Activated CD8-positive, alpha-beta memory T cell treated with anti-CD3 and anti-CD28 coated beads, Interleukin-2, amount 50 U/mL, for 1 hour (primary cell): ENCODE data around the gene ZC3HAV1L.
"Not testable (repeated sequence)": the region's sequence is repeated elsewhere in the genome, so short reads cannot be mapped to it uniquely, and the experiment has no call there.

ENCODE experiments used
- DNase-seq: peaks from one replicate; pipeline ENCODE4 v3.0.0-alpha.2; 2020; ENCODE audit errors: extremely low read depth

The ZC3HAV1L gene, protein sequence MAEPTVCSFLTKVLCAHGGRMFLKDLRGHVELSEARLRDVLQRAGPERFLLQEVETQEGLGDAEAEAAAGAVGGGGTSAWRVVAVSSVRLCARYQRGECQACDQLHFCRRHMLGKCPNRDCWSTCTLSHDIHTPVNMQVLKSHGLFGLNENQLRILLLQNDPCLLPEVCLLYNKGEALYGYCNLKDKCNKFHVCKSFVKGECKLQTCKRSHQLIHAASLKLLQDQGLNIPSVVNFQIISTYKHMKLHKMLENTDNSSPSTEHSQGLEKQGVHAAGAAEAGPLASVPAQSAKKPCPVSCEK

GRCh38 chr7:139035586-139036353 is at the start of gene ZC3HAV1L:
Gene ZC3HAV1L (minus strand): TSS chr7:139036042. CDS start chr7:139036017, 25 bp downstream.
- DNase-seq: no peak

- no peak for DNase-seq
These were observed 48.9 kb upstream of the ZC3HAV1L start for GRCh38 chr7:139084709-139085108.

- DNase-seq: no peak
These were observed 45.7 kb upstream of the ZC3HAV1L start for GRCh38 chr7:139081584-139081983.

GRCh38 chr7:139080905-139081304 is 45.1 kb upstream of the ZC3HAV1L start:
- no peak for DNase-seq

GRCh38 chr7:139079861-139080260 is 44.0 kb upstream of the ZC3HAV1L start:
- no peak for DNase-seq

DNA sequence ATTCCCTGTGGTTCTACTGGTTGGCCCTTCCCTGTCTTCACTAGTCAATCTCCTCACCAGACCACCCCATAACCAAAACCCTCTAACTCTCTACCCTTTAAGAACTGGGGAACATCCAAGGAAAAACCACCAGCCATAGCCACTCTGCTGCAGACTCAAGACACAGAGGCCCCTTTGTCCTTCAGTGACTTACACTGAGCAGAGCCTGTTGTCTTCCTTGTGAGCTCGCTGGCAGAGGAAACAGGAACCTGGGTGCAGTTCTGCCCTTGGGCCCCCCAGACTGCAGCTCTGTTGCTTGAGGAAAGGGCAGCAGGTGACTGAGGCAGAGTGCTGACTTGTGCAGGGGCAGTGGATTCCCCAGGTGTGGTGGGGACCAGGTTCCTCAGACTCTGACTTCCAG is 43.1 kb upstream of the ZC3HAV1L start:
- no peak for DNase-seq

GRCh38 chr7:139078399-139078798 is 42.6 kb upstream of the ZC3HAV1L start:
- no peak for DNase-seq

DNA sequence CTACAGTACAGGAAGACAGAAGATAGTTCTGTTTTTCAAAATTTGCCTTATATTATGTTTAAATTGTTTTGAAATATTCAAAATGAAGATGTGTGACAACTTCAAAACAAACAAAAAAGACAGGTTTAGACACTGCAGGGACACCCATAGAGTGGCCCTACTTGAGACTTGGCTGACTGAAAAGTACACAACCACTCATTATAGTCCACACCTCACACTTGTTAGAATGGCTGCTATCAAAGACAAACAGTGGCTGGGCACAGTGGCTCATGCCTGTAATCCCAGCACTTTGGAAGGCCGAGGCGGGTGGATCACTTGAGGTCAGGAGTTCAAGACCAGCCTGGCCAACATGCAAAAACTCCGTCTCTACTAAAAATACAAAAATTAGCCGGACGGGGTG is 41.9 kb upstream of the ZC3HAV1L start:
- not testable (repeated sequence) for DNase-seq

- DNase-seq: no peak
These were observed 40.2 kb upstream of the ZC3HAV1L start for GRCh38 chr7:139075871-139076686.

GRCh38 chr7:139075031-139075652 is 39.3 kb upstream of the ZC3HAV1L start:
- DNase-seq: peak; percentile 55

DNA sequence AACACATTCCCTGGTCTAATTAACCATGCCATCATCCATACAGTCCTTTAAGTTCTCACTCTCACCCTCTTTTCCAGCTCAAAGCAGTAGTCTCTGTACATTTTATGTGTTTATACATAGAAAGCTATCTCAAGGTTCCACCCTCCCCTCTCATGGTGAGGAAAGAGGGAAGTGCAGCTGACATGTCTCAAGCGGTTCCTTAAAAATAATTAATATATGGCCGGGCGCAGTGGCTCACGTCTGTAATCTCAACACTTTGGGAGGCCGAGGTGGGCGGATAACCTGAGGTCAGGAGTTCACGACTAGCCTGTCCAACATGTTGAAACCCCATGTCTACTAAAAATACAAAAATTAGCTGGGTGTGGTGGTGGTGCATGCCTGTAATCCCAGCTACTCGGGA is 37.0 kb upstream of the ZC3HAV1L start:
- DNase-seq: no peak

DNA sequence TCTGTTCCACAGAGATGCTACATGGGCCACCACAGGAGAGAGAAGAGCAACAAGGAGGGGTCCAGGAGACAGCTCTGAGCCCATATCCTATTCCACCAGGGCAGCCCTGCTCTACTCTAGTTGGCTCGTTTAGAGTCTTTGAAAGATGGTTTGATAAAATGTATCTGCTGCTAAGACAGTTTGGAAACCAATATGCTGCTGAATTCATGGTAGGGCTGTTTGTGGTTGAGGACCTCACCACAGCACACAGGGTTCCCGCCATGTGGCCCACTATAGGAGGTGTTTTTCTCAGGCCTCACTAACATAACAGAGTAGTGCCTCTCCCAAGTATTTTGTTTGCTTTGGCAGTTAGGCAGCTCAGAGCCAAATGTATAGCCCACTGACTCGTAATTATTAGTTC is 35.8 kb upstream of the ZC3HAV1L start:
- no peak for DNase-seq

DNA sequence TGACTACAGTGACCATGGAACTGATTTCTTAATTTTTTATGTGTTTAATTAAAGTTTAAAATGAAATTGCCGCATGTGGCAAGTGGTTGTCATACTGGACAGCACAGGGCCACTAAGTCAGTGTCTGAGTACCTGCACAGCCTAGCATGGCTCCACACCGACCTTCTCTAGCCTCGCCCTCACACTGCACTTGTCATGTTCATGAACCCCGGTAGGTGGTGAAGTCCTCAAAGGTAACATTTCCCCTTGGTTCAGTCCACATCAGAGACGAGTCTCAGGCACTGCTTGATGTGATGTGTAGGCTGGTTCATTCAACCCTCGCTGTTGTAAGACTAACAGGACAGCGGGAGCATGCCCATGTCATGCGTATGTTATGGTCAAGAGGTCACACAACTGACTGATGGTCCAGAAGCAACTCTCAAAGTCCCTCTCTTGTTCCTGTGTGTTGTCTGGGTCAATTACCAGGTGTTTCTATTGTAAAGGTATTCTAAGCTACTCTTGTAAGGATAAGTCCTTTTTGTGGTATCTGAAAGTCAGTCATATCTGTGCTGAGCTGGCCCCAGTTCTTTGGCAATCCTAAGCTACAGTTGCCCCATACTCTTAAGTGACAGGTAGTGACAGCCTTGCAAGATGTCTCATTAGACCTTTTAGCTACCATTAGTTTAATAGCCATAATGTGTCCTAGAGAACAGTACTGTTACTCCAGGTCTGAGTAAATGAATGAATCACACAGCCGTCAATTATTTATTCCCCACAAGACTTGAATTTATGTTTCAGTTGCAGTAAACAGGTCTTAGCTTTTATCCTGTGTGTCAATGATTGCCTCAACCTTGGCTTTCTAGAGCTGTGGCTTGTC is 32.9 kb upstream of the ZC3HAV1L start:
- DNase-seq: no peak

DNA sequence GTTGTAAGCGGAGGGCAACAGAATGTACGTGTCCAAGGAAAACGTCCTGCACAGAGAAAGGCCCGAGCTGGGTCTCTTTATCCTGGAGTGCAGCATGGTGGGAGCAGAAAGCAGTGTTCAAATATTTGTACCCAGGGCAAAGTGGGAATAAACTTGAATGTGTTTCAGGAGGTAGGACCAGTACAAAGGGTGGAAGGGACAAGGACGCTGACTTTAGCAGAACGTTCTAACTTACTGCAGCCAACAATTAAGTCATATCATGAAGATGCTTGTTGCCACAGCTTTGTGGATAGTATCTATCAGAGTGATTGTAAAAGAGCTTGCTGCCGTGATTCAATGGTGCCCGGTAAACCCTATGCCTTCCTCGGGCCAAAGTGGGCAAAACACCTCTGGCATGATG is 30.5 kb upstream of the ZC3HAV1L start:
- no peak for DNase-seq

- no peak for DNase-seq
These were observed 29.5 kb upstream of the ZC3HAV1L start for GRCh38 chr7:139065323-139065722.

DNA sequence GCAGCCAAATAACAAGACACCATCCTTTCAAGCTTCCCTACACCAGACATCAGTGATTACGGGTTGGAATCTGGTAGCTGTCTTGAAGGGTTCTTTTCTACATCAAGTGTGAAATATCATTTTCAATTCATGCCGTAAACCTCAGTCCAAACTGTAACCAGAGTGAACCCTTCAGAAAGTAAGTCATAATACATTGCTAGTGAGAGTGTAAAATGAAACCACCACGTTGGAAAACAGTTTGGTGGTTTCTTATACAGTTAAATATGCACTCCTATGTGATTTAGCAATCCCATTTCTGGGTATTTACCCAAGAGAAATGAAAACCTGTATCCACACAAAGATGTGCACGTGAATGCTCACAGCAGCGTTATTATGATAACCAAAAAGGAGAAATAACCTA is 25.6 kb upstream of the ZC3HAV1L start:
- no peak for DNase-seq

- DNase-seq: no peak
These were observed 24.9 kb upstream of the ZC3HAV1L start for GRCh38 chr7:139060695-139061237.

- no peak for DNase-seq
These were observed 24.1 kb upstream of the ZC3HAV1L start for GRCh38 chr7:139059905-139060304.

- DNase-seq: no peak
These were observed 23.1 kb upstream of the ZC3HAV1L start for GRCh38 chr7:139058943-139059342.

DNA sequence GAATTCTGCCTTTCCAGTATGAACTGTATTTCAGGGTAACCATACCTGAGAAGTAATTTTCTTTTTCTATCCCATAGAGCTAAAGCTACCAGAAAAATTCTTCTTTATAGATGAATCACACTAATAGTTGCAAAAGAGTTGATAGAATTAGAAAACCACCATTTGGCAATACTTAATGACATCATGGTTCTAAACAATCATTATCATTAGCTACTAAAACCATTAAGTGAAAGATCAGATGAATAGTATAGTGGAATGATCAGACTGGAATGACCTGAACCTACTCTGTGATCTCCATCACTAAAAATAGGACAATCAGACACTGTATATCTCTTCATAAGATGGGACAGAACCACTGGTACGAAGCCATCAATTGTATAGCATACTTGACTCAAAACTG is 19.8 kb upstream of the ZC3HAV1L start:
- DNase-seq: no peak

- not testable (repeated sequence) for DNase-seq
These were observed 18.8 kb upstream of the ZC3HAV1L start for GRCh38 chr7:139054656-139055055.
